OCI-LY7 (cell line): Measurements from ENCODE around the gene DLX5. TPM values are rescaled to one million over a fixed set of nuclear protein-coding genes. Genes with fewer than 3 reads are reported as not detected.

ENCODE experiments used
- BruUV-seq: library from RNA; stranded (reverse); fragments of 400-500 nt; replicated peaks from 2 replicates; lab custom pipeline; 2021; lab: Mats Ljungman, UMichigan
- CTCF ChIA-PET: fragments of 300-600 bp; sonication (Branson Sonifier 250); formaldehyde crosslinking; loops from one replicate; lab custom pipeline; 2022; ENCODE audit warnings: antibody characterized with exemption; ENCODE audit not compliant: unreplicated experiment; lab: Charles Lee
- POLR2A ChIA-PET: fragments of 300-600 bp; sonication (Branson Sonifier 250); formaldehyde crosslinking; loops from one replicate; lab custom pipeline; 2022; ENCODE audit warnings: antibody characterized with exemption; lab: Charles Lee
- DNase-seq: peaks from one replicate; pipeline ENCODE4 v3.0.0-alpha.2; 2015; ENCODE audit warnings: low spot score
- H2AFZ ChIP-seq: fragments of 200-600 bp; sonication (generic), shearing (Covaris generic); 2 replicates; pipeline ENCODE4 v1.6.1; 2014; ENCODE audit warnings: mild to moderate bottlenecking, antibody characterized with exemption, low read length, moderate library complexity
- H3K27ac ChIP-seq: fragments of 200-600 bp; sonication (generic); 2 replicates; pipeline ENCODE4 v1.5.1; 2014; ENCODE audit warnings: mixed run types, low read depth, mild to moderate bottlenecking, moderate library complexity, low read length, inconsistent platforms; ENCODE audit not compliant: poor library complexity, severe bottlenecking
- H3K36me3 ChIP-seq: fragments of 200-600 bp; sonication (generic); 2 replicates; pipeline ENCODE4 v1.6.1; 2014; ENCODE audit warnings: mild to moderate bottlenecking, antibody characterized with exemption, low read length, moderate library complexity, mixed read lengths; ENCODE audit not compliant: insufficient read depth
- H3K4me1 ChIP-seq: fragments of 200-600 bp; sonication (generic); 2 replicates; pipeline ENCODE4 v1.5.1; 2014; ENCODE audit warnings: mild to moderate bottlenecking, low read length; ENCODE audit not compliant: insufficient read depth, poor library complexity, severe bottlenecking
- H3K4me2 ChIP-seq: fragments of 200-600 bp; sonication (generic); 2 replicates; pipeline ENCODE4 v1.6.1; 2014; ENCODE audit warnings: mild to moderate bottlenecking, low read length
- H3K4me3 ChIP-seq: fragments of 200-600 bp; sonication (generic); 2 replicates; pipeline ENCODE4 v1.5.1; 2014; ENCODE audit warnings: mild to moderate bottlenecking, low read depth, low read length; ENCODE audit not compliant: poor library complexity, severe bottlenecking
- H3K79me2 ChIP-seq: fragments of 200-600 bp; sonication (generic); 2 replicates; pipeline ENCODE4 v1.6.1; 2016; ENCODE audit warnings: low read depth, mild to moderate bottlenecking, low read length, moderate library complexity, mixed read lengths; ENCODE audit not compliant: insufficient read depth
- H3K9me2 ChIP-seq: fragments of 200-600 bp; sonication (generic); 2 replicates; pipeline ENCODE4 v1.6.1; 2016; ENCODE audit warnings: mild to moderate bottlenecking, low read length, mixed read lengths; ENCODE audit not compliant: insufficient read depth
- H3K9me3 ChIP-seq: fragments of 200-600 bp; sonication (generic); 2 replicates; pipeline ENCODE4 v1.6.1; 2014; ENCODE audit warnings: mild to moderate bottlenecking, mixed run types, low read length, mixed read lengths
- H4K20me1 ChIP-seq: fragments of 200-600 bp; sonication (generic); 2 replicates; pipeline ENCODE4 v1.6.1; 2014; ENCODE audit warnings: mild to moderate bottlenecking, antibody characterized with exemption, low read length, moderate library complexity, mixed read lengths; ENCODE audit not compliant: insufficient read depth
- CTCF ChIP-seq: fragments of 200-600 bp; sonication (generic); conservative IDR thresholded peaks from 2 replicates; pipeline ENCODE4 v1.5.1; 2014; ENCODE audit warnings: mild to moderate bottlenecking, antibody characterized with exemption, low read length, moderate library complexity, mixed read lengths
- EZH2phosphoT487 ChIP-seq: fragments of 200-600 bp; sonication (generic); IDR thresholded peaks from 2 replicates; pipeline ENCODE4 v1.6.1; 2018; ENCODE audit warnings: low read depth, borderline replicate concordance, mild to moderate bottlenecking, mixed run types, antibody characterized with exemption, low read length, moderate library complexity, mixed read lengths
- intact Hi-C: fragments of 100-400 bp; cut with micrococcal nuclease; formaldehyde crosslinking; loops from one replicate; pipeline ENCODE4 v1.10.0; 2022; ENCODE audit not compliant: unreplicated experiment
- total RNA-seq, 2 experiments: library from RNA; depleted of rRNA in 1 of 2; stranded (reverse); fragments of >200 nt in 1 of 2; shearing (Covaris generic) in 1 of 2; gene quantifications; 2 replicates each; pipeline ENCODE4 v1.2.3, GENCODE V29; 2014 to 2022

DLX5 gene
- total RNA-seq, 2 experiments from 2014 or later: not detected

- TF ChIP-seq EZH2phosphoT487 (no peak), CTCF (no peak)
- H4K20me1 ChIP-seq: no peaks in the 10 kb centered on the region
- no peak overlapping the region for H3K4me3 ChIP-seq
- no peaks in the 10 kb centered on the region for H3K79me2 ChIP-seq
- BruUV-seq: no TSS peak
- H3K27ac ChIP-seq: no peak overlapping the region
- ChIA-PET CTCF (no interaction called here), POLR2A (interaction anchor here (0.7 kb wide), 3 partner anchors 54 to 1178 kb away, joined by 3 to 8 read pairs (median 4); no protein-coding TSS in a partner anchor)
- DNase-seq: no peak
- H3K4me2 ChIP-seq: no peak overlapping the region
- no peaks in the 10 kb centered on the region for H3K9me3 ChIP-seq
- H3K4me1 ChIP-seq: no peaks in the 10 kb centered on the region
- intact Hi-C loops: no loop called here
- no peak overlapping the region for H2AFZ ChIP-seq
- no peaks in the 10 kb centered on the region for H3K36me3 ChIP-seq
- H3K9me2 ChIP-seq: no peaks in the 10 kb centered on the region
Measured at GRCh38 chr7:96991546-96992191, 33.0 kb downstream of the DLX5 start.

- H2AFZ ChIP-seq: no peak overlapping the region
- TF ChIP-seq EZH2phosphoT487 (no peak), CTCF (no peak)
- H3K4me1 ChIP-seq: no peaks in the 10 kb centered on the region
- DNase-seq: no peak
- intact Hi-C loops: no loop called here
- CTCF ChIA-PET: no interaction called here
- no peak overlapping the region for H3K4me3 ChIP-seq
- no peaks in the 10 kb centered on the region for H4K20me1 ChIP-seq
- no peak overlapping the region for H3K4me2 ChIP-seq
- H3K9me3 ChIP-seq: no peaks in the 10 kb centered on the region
- POLR2A ChIA-PET: no interaction called here
- no TSS peak for BruUV-seq
- no peaks in the 10 kb centered on the region for H3K36me3 ChIP-seq
- H3K27ac ChIP-seq: no peak overlapping the region
- H3K9me2 ChIP-seq: no peaks in the 10 kb centered on the region
- H3K79me2 ChIP-seq: no peaks in the 10 kb centered on the region
Measured at GRCh38 chr7:96989859-96990317, 34.7 kb downstream of the DLX5 start.

GRCh38 chr7:96989241-96989858 lies 35.3 kb downstream of the DLX5 start:
- ChIA-PET POLR2A (no interaction called here), CTCF (no interaction called here)
- no peak overlapping the region for H3K27ac ChIP-seq
- no peaks in the 10 kb centered on the region for H4K20me1 ChIP-seq
- no peak overlapping the region for H3K4me3 ChIP-seq
- H2AFZ ChIP-seq: no peak overlapping the region
- TF ChIP-seq EZH2phosphoT487 (no peak), CTCF (no peak)
- no peaks in the 10 kb centered on the region for H3K36me3 ChIP-seq
- intact Hi-C loops: no loop called here
- DNase-seq: no peak
- H3K4me2 ChIP-seq: no peak overlapping the region
- H3K79me2 ChIP-seq: no peaks in the 10 kb centered on the region
- no peaks in the 10 kb centered on the region for H3K9me3 ChIP-seq
- H3K9me2 ChIP-seq: no peaks in the 10 kb centered on the region
- no TSS peak for BruUV-seq
- H3K4me1 ChIP-seq: no peaks in the 10 kb centered on the region
